AG10803 (cell line): ENCODE measurements around the gene ATXN7L1.

Source experiments
- DNase-seq: peaks from one replicate; pipeline ENCODE4 v3.0.0; 2010; ENCODE audit warnings: low read depth
- H3K4me3 ChIP-seq: 2 replicates; pipeline ENCODE4 v1.5.1; 2011; ENCODE audit warnings: mild to moderate bottlenecking, low read length, control low read depth
- CTCF ChIP-seq: conservative IDR thresholded peaks from 2 replicates; pipeline ENCODE4 v1.5.1; 2011; ENCODE audit warnings: mild to moderate bottlenecking, low read length, control low read depth, inconsistent platforms

The ATXN7L1 gene

GRCh38 chr7:105816266-105816843, 60.0 kb downstream of the ATXN7L1 start:
- no peak overlapping the region for H3K4me3 ChIP-seq
- no peak for DNase-seq
- TF ChIP-seq CTCF, result no peak

- H3K4me3 ChIP-seq, result no peak overlapping the region
- DNase-seq, result no peak
- no peak for TF ChIP-seq CTCF
These were observed 60.8 kb downstream of the ATXN7L1 start for GRCh38 chr7:105815576-105815975.

GRCh38 chr7:105814481-105814880, 61.9 kb downstream of the ATXN7L1 start:
- no peak overlapping the region for H3K4me3 ChIP-seq
- no peak for TF ChIP-seq CTCF
- no peak for DNase-seq

GRCh38 chr7:105811189-105811847, 65.1 kb downstream of the ATXN7L1 start:
- DNase-seq, result no peak
- H3K4me3 ChIP-seq, result no peak overlapping the region
- TF ChIP-seq CTCF, result no peak

GRCh38 chr7:105810556-105810955, 65.8 kb downstream of the ATXN7L1 start:
- no peak for TF ChIP-seq CTCF
- no peak for DNase-seq
- no peak overlapping the region for H3K4me3 ChIP-seq

- TF ChIP-seq CTCF, result no peak
- H3K4me3 ChIP-seq, result no peak overlapping the region
- DNase-seq, result peak; percentile 45
These were observed 67.5 kb downstream of the ATXN7L1 start for GRCh38 chr7:105808703-105809590.
